ENCODE data around the gene TRIP10. TPM values are rescaled to one million over a fixed set of nuclear protein-coding genes. Genes with fewer than 3 reads are reported as not detected.

TRIP10 gene
- polyA plus RNA-seq, 1 donor from 2014 or later, result 0.76 TPM

GRCh38 chr19:6772028-6772865 lies 32.8 kb downstream of the TRIP10 start, which contains the start of gene VAV1:
TSS of gene VAV1 (plus strand) at chr19:6772708. CDS start at chr19:6772808, 100 bp downstream.
- no peak within 1 kb of the TSS for H3K27ac ChIP-seq (ENCODE audit: low read length)
- peaks cover 13% of the 10 kb centered on the region for H3K27me3 ChIP-seq (ENCODE audit: insufficient read depth, low read depth, low read length)
- no peaks in the 10 kb centered on the region for H3F3A ChIP-seq (ENCODE audit: insufficient read depth, low read length, poor library complexity, severe bottlenecking)
- no peaks in the 10 kb centered on the region for H3K9me2 ChIP-seq (ENCODE audit: insufficient read depth, low read length)
- H3K36me3 ChIP-seq (ENCODE audit: insufficient read depth, low read length), result no peaks in the 10 kb centered on the region
- no peak within 1 kb of the TSS for H3K9ac ChIP-seq (ENCODE audit: low read length)
- H3K4me3 ChIP-seq (ENCODE audit: low read length), result no peak within 1 kb of the TSS
- H3K79me2 ChIP-seq (replicated peaks; ENCODE audit: insufficient read depth, low read length), result no peaks in the 10 kb centered on the region
- H4K20me1 ChIP-seq (ENCODE audit: insufficient read depth), result no peaks in the 10 kb centered on the region
- H2AFZ ChIP-seq (ENCODE audit: low read depth, low read length), result no peak within 1 kb of the TSS
- H3K4me2 ChIP-seq (ENCODE audit: low read length), result no peak within 1 kb of the TSS
- no peak for TF ChIP-seq MXI1 (conservative IDR thresholded peaks at IDR 0.05; ENCODE audit: poor library complexity, severe bottlenecking)
- no peak for TF ChIP-seq EP300 (conservative IDR thresholded peaks at IDR 0.05; ENCODE audit: poor library complexity, severe bottlenecking)
- no peak for TF ChIP-seq REST (IDR thresholded peaks at IDR 0.05; ENCODE audit: borderline replicate concordance)
- no peak for TF ChIP-seq TAF1 (IDR thresholded peaks at IDR 0.05; ENCODE audit: low read depth)
- no peak for TF ChIP-seq CTCF (IDR thresholded peaks at IDR 0.05; ENCODE audit: poor library complexity, severe bottlenecking)
- TF ChIP-seq SMC3 (conservative IDR thresholded peaks at IDR 0.05; ENCODE audit: poor library complexity), result no peak
- TF ChIP-seq EZH2 (IDR thresholded peaks at IDR 0.05; ENCODE audit: borderline replicate concordance, insufficient read depth, low read length, poor library complexity, severe bottlenecking), result no peak
- no peaks in the 10 kb centered on the region for H3K9me3 ChIP-seq (ENCODE audit: low read length)

GRCh38 chr19:6772866-6773322 lies 33.4 kb downstream of the TRIP10 start:
- Histone ChIP-seq H3K4me3 (ENCODE audit: low read length) (no peak overlapping the region), H2AFZ (ENCODE audit: low read depth, low read length) (no peak overlapping the region)

More at GRCh38 chr19:6772866-6773322, 33.4 kb downstream of the TRIP10 start:
- Histone ChIP-seq H3K36me3 (ENCODE audit: insufficient read depth, low read length) (no peaks in the 10 kb centered on the region), H3K9me2 (ENCODE audit: insufficient read depth, low read length) (no peaks in the 10 kb centered on the region), H3F3A (ENCODE audit: insufficient read depth, low read length, poor library complexity, severe bottlenecking) (no peaks in the 10 kb centered on the region), H4K20me1 (ENCODE audit: insufficient read depth) (no peaks in the 10 kb centered on the region), H3K9me3 (ENCODE audit: low read length) (no peaks in the 10 kb centered on the region), H3K79me2 (replicated peaks; ENCODE audit: insufficient read depth, low read length) (no peaks in the 10 kb centered on the region), H3K9ac (ENCODE audit: low read length) (no peak overlapping the region), H3K27me3 (ENCODE audit: insufficient read depth, low read depth, low read length) (peaks cover 6% of the 10 kb centered on the region), H3K27ac (ENCODE audit: low read length) (no peak overlapping the region), H3K4me2 (ENCODE audit: low read length) (no peak overlapping the region)
- TF ChIP-seq RAD21 (conservative IDR thresholded peaks at IDR 0.05), result no peak
- no peak for TF ChIP-seq MXI1 (conservative IDR thresholded peaks at IDR 0.05; ENCODE audit: poor library complexity, severe bottlenecking)
- TF ChIP-seq TAF1 (IDR thresholded peaks at IDR 0.05; ENCODE audit: low read depth), result no peak
- TF ChIP-seq EP300 (conservative IDR thresholded peaks at IDR 0.05; ENCODE audit: poor library complexity, severe bottlenecking), result no peak
- TF ChIP-seq POLR2AphosphoS5 (IDR thresholded peaks at IDR 0.05), result no peak
- no peak for TF ChIP-seq EZH2 (IDR thresholded peaks at IDR 0.05; ENCODE audit: borderline replicate concordance, insufficient read depth, low read length, poor library complexity, severe bottlenecking)
- TF ChIP-seq SMC3 (conservative IDR thresholded peaks at IDR 0.05; ENCODE audit: poor library complexity), result no peak
- no peak for TF ChIP-seq REST (IDR thresholded peaks at IDR 0.05; ENCODE audit: borderline replicate concordance)
- TF ChIP-seq CTCF (IDR thresholded peaks at IDR 0.05; ENCODE audit: poor library complexity, severe bottlenecking), result no peak
